Activated T-helper 2 cell treated with anti-CD3 and anti-CD28 coated beads, Interferon-gamma antibody, Interleukin-2, Interleukin-4, amounts not matched to agents 10 μg/mL and 5 μg/mL and 100 μg/mL, durations not matched to agents 14 hours and 24 hours and 36 hours (primary cell): ENCODE data around the gene AMBRA1. TPM values are rescaled to one million over a fixed set of nuclear protein-coding genes. Genes with fewer than 3 reads are reported as not detected.

Source experiments
- DNase-seq: peaks from one replicate; pipeline ENCODE4 v3.0.0; 2021; ENCODE audit warnings: low spot score
- H3K27ac Mint-ChIP-seq: one replicate; pipeline ENCODE4 v1.8.0; 2021; ENCODE audit warnings: mixed read lengths
- H3K27me3 Mint-ChIP-seq: one replicate; pipeline ENCODE4 v1.8.0; 2021; ENCODE audit warnings: low read depth, mixed read lengths
- H3K36me3 Mint-ChIP-seq: one replicate; pipeline ENCODE4 v1.8.0; 2021; ENCODE audit warnings: low read depth, mixed read lengths
- H3K4me1 Mint-ChIP-seq: one replicate; pipeline ENCODE4 v1.8.0; 2021; ENCODE audit warnings: low read depth, mixed read lengths
- H3K4me3 Mint-ChIP-seq: one replicate; pipeline ENCODE4 v1.8.0; 2021; ENCODE audit warnings: low read depth, mild to moderate bottlenecking, moderate library complexity, mixed read lengths
- H3K9me3 Mint-ChIP-seq: one replicate; pipeline ENCODE4 v1.8.0; 2021; ENCODE audit warnings: mixed read lengths
- intact Hi-C: fragments of 100-400 bp; cut with micrococcal nuclease; formaldehyde crosslinking; loops from one replicate; pipeline ENCODE4 v1.15.1; 2023
- total RNA-seq: library from RNA; stranded (reverse); gene quantifications from 2 replicates; pipeline ENCODE4 v1.2.3, GENCODE V29; 2022

AMBRA1 gene
- total RNA-seq, 1 donor from 2014 or later, result 32.7 TPM

DNA sequence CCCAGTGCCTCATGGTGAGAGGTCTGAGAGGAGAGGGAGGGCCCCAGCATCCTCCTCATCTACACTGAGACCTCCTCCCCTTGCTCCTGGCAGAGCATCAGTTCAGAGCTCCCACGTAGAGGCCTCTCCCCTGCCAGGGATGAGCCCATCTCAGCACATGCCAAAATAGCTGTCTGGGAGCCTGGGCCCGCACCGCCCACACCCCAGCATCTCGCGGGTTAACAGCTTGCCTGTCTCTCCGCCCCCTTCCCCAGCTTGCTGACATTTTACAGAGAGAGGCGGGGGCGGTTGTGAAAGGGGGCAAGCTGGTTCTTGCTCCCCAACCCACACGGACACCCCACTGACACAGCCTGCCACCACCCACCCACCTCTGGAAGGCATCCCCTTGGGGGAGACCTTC, 240.1 kb downstream of the AMBRA1 start:
- Mint-ChIP-seq H3K36me3 (peaks cover 29% of the 10 kb centered on the region), H3K4me3 (no peak overlapping the region)
- intact Hi-C loops, result loop anchor here (2.0 kb wide), 1 partner anchor 27 kb away; the partner anchor contains the start of gene MDK

DNA sequence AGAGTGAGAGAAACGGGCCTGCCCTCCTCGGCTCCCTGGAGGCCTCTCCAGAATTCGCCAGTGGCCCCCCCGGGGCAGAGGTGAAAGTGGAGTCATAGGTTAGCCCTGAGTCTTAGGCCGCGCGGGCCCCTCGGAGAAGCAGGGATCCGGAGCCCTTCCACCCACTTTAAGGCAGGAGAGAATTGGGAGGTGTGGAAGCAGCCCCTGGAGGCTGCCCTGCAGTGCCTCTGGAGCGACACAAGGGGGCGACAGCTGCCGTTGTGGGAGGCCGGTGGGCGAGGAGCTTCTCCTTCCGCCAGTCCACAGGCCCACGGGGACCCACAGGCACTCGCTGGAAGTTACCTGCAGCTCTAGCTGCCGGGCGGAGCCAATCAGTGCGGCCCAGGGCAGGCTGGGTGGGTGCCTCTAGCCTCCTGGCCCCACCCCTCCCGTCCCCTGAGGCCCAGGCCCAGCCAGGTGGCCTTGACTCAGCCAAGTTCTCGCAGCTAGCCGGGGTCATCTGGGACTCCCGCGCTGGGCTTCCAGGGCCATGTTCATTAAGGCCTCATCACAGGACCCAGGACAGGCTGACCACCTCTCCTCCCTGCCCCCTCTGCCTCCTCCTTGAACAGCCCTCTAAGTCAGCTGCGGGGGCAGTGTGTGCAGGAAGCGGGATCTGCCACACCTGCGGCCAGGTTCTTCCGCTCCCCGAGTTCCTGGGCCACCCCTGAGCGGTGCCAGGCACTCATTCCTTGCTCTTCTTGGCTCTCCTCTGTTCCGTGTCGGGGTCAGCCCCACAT, 241.6 kb downstream of the AMBRA1 start:
- peak overlapping the region; percentile 73 for H3K4me3 Mint-ChIP-seq
- intact Hi-C loops, result loop anchor here (2.0 kb wide), 1 partner anchor 29 kb away; the partner anchor contains the start of gene MDK
- H3K9me3 Mint-ChIP-seq, result no peaks in the 10 kb centered on the region
- no peaks in the 10 kb centered on the region for H3K27me3 Mint-ChIP-seq
- peaks cover 47% of the 10 kb centered on the region for H3K4me1 Mint-ChIP-seq
- peaks cover 29% of the 10 kb centered on the region for H3K36me3 Mint-ChIP-seq
- peak; percentile 63 for DNase-seq
- H3K27ac Mint-ChIP-seq, result peak overlapping the region; percentile 72

More for the DNA sequence above, 240.1 kb downstream of the AMBRA1 start:
- peak overlapping the region; percentile 38 for H3K27ac Mint-ChIP-seq
- no peaks in the 10 kb centered on the region for H3K27me3 Mint-ChIP-seq
- peaks cover 48% of the 10 kb centered on the region for H3K4me1 Mint-ChIP-seq
- DNase-seq, result no peak
- no peaks in the 10 kb centered on the region for H3K9me3 Mint-ChIP-seq

DNA sequence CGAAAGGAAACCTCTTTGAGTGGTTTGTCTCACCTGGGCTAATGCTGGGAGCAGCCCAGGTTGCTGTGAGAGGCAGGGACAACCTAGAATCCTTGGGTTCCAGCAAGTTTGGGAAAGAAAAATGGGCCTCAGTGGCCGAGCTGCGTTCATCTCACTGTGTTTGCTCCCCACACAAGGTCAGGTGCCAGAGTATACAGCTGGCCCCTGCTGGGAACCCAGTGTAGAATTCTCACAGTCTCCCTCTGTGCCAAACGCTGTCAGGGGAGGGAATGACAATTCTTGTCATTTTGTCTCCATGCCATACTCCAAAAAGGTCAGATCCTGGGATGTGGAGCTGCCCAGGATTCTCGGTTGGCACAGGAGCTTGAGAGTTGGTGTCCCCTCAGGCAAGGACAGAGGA, 242.2 kb downstream of the AMBRA1 start:
- no peaks in the 10 kb centered on the region for H3K27me3 Mint-ChIP-seq

DNA sequence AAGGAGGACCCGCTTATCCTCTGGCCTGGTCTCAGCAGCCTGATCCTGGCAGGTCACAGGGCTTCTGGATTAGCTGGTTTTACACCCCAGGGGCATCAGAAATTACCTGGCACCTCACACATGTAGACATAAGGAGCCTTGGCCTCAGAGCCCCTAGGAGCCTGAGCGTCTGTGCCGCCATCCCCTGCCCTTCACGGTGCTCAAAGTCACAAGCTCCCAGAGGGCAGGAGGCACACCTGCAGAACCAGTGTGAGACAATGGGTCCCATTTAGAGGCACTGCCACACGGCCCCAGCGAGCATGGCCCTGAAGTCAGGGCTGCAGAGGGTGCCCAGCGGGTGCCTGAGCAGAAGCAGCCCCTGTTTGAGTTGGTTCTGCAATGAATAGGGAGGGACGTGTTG, 242.7 kb downstream of the AMBRA1 start:
- intact Hi-C loops, result no loop called here
- H3K36me3 Mint-ChIP-seq, result peaks cover 29% of the 10 kb centered on the region
- H3K4me1 Mint-ChIP-seq, result peaks cover 52% of the 10 kb centered on the region
- H3K27me3 Mint-ChIP-seq, result no peaks in the 10 kb centered on the region
- DNase-seq, result no peak
- no peaks in the 10 kb centered on the region for H3K9me3 Mint-ChIP-seq
- H3K27ac Mint-ChIP-seq, result no peak overlapping the region
- peak overlapping the region; percentile 73 for H3K4me3 Mint-ChIP-seq

More for the DNA sequence above, 242.2 kb downstream of the AMBRA1 start:
- H3K36me3 Mint-ChIP-seq, result peaks cover 29% of the 10 kb centered on the region
- intact Hi-C loops, result loop anchor here (2.0 kb wide), 1 partner anchor 29 kb away; the partner anchor contains the start of gene MDK
- H3K4me1 Mint-ChIP-seq, result peaks cover 48% of the 10 kb centered on the region
- no peak for DNase-seq
- H3K9me3 Mint-ChIP-seq, result no peaks in the 10 kb centered on the region
- H3K27ac Mint-ChIP-seq, result no peak overlapping the region
- peak overlapping the region; percentile 73 for H3K4me3 Mint-ChIP-seq

DNA sequence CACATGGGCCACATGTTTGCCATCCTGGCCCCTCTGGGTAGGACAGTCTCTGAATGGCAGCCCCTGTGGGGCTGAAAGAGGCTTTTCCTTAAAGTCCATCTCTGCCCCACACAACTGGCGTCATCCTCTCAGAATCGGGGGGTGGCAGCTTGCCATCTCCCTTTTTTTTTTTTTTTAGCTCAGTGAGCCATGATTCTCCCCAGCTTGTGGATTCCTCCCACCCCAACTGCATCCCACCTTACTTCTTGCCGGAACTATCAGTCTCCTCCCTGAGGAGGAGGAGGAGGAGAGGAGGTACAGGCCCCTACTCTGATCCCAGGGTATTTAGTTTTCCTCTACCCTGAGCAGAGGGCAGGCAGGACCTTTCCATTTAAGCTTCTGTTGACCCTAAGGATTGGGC, 243.1 kb downstream of the AMBRA1 start:
- Mint-ChIP-seq H3K27me3 (no peaks in the 10 kb centered on the region), H3K4me3 (no peak overlapping the region), H3K27ac (no peak overlapping the region), H3K36me3 (peaks cover 29% of the 10 kb centered on the region), H3K4me1 (peaks cover 57% of the 10 kb centered on the region), H3K9me3 (no peaks in the 10 kb centered on the region)
- no peak for DNase-seq
- intact Hi-C loops, result no loop called here

DNA sequence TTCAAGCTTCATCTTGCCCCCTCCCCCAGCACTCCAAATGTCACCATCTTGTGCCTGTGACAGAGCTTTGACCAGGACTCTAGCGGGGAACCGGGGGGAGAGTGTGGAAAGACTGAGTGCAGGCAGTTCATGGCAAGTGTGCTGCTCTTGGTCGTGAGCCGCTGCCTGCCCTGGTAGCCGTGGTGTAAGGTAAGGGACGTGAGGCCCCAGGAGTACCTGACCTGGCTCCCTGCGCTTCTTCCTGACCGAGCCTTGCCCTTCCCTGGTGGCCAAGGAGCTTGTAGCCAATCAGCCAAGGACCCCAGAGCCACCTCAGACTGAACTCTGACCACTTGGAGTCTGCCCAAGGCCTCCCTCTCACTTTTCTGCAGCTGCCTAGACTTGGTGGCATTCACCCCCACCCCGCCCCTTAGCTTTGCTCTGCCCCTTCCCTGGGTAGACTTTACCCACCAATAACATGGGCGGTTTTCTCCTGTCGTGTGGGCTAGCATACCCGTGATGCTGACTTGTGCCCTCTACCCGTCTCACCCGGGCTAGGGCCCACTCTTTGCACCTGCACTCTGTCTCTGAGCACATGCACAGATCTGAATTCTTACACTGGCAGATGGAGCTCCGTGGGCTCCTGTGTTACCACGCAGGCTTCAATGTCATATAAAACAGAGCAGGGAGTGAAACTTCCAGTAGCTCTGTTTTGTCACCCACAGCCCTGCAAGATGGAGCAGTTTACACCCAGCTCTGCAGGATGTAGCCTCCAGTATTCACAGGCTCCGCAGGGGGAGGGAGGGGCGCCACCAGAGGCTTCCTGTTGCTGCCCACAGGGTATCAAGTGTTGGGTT, 245.0 kb downstream of the AMBRA1 start:
- Mint-ChIP-seq H3K27ac (peak overlapping the region; percentile 83), H3K9me3 (no peaks in the 10 kb centered on the region), H3K4me3 (peak overlapping the region; percentile 84), H3K36me3 (peaks cover 22% of the 10 kb centered on the region), H3K4me1 (peaks cover 60% of the 10 kb centered on the region), H3K27me3 (peaks cover 6% of the 10 kb centered on the region)
- peak; percentile 55 for DNase-seq
- intact Hi-C loops, result loop anchor here (1.0 to 5.0 kb wide), 4 partner anchors 13 to 269 kb away; partner anchors contain the start of genes ATG13, HARBI1 and PHF21A

DNA sequence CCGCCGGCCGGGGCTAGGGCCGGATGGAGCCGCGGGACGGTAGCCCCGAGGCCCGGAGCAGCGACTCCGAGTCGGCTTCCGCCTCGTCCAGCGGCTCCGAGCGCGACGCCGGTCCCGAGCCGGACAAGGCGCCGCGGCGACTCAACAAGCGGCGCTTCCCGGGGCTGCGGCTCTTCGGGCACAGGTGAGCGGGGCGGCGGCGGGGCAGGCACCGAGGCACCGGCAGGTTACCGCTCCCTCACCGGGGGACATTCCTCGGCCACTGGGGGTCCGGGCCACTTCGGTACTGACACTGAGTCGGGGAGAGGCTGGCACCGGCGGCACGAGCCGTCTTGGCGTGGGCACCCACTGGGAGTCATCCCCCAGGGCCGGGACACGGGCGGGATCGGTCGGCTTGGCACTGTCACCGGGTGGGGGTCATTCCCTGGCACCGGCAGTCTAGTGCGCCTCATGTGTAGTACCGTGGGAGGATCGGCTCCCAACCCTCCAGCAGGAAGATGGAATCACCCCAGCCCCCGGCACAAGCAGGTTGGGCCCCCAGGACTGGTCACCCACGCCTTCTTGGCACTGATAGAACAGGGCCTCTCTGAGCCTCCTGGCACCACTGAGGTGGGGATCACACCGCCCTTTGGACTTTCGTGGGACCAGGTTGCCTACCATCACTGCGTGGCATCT, 246.0 kb downstream of the AMBRA1 start:
- no peak for DNase-seq
- no peak overlapping the region for H3K27ac Mint-ChIP-seq
- H3K27me3 Mint-ChIP-seq, result peaks cover 9% of the 10 kb centered on the region
- peaks cover 49% of the 10 kb centered on the region for H3K4me1 Mint-ChIP-seq
- intact Hi-C loops, result loop anchor here (1.0 to 5.0 kb wide), 3 partner anchors 17 to 270 kb away; partner anchors contain the start of genes ATG13, HARBI1 and PHF21A
- peak overlapping the region; percentile 84 for H3K4me3 Mint-ChIP-seq
- no peaks in the 10 kb centered on the region for H3K9me3 Mint-ChIP-seq
- peaks cover 20% of the 10 kb centered on the region for H3K36me3 Mint-ChIP-seq

DNA sequence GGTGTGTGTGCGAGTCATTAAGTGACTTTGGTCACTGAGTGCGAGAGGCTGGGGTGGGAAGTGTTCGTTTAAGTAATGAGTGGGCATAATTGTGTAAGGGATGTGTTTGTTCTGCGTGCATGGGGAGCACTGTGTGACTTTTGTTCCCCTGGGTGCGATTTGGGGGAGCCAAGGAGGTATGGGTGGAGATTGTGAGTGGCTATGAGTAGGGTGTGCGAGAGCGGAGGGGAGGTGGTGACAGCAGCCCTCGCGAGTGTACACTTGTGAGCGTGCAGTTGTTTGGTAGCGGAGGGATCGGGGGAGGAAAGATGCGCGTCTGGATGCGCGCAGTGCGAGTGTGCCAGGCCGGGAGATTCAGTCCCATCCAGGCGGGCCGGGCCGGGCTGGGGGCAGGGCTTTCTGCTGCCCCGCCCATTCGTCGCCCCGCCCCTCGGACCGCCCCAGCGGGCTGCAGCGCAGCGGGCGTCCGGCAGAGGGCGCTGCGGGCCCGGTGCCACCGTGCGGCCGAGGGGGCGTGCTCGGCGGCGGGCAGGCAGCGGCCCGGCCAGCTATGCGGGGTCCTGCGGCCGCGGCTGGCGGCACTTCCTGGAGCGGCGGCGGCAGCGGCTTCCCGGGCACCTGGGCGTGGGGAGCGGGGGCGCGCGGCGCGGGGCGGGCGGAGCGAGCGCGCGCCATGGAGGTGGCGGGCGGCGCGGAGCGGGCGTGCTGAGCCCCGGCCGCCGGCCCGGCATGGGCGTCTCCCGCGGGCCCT, 246.8 kb downstream of the AMBRA1 start, which contains the start of gene DGKZ:
DGKZ (plus strand) TSS at position 578 of the 751 bp plus-strand sequence. CDS start 197 bp downstream, outside the sequence.
- H3K4me3 Mint-ChIP-seq, result peak within 1 kb of the TSS; percentile 84
- peaks cover 52% of the 10 kb centered on the region for H3K4me1 Mint-ChIP-seq
- peaks cover 18% of the 10 kb centered on the region for H3K36me3 Mint-ChIP-seq
- peak within 1 kb of the TSS; percentile 83 for H3K27ac Mint-ChIP-seq
- peak; percentile 90 for DNase-seq
- intact Hi-C loops, result loop anchor here (2.0 to 5.0 kb wide), 2 partner anchors 16 to 225 kb away; partner anchors contain the start of gene PHF21A
- no peaks in the 10 kb centered on the region for H3K9me3 Mint-ChIP-seq
- H3K27me3 Mint-ChIP-seq, result peaks cover 9% of the 10 kb centered on the region

Other genes starting within 250 kb of the AMBRA1 start
- 82.3 and 86.1 TPM in 2 replicates for gene DGKZ, start 246.6 kb downstream of the AMBRA1 start, total RNA-seq
- 2.8 and 4.5 TPM in 2 replicates for gene MDK, start 212.4 kb downstream of the AMBRA1 start, total RNA-seq
- gene CHRM4, start 202.2 kb downstream of the AMBRA1 start, total RNA-seq, result 0.11 and 0.23 TPM in 2 replicates
- gene HARBI1, start 23.2 kb upstream of the AMBRA1 start, total RNA-seq, result 3.8 and 4.7 TPM in 2 replicates
- 58.0 and 58.1 TPM in 2 replicates for gene ATG13, start 23.5 kb upstream of the AMBRA1 start, total RNA-seq
- 58.8 and 66.8 TPM in 2 replicates for gene ARHGAP1, start 106.6 kb upstream of the AMBRA1 start, total RNA-seq
- 10.2 and 12.2 TPM in 2 replicates for gene ZNF408, start 107.0 kb upstream of the AMBRA1 start, total RNA-seq
- gene F2, start 125.2 kb upstream of the AMBRA1 start, total RNA-seq, result 0.11 TPM in 1 of 2 replicates, not detected in the other